Stimulated activated CD4-positive, alpha-beta T cell treated with anti-CD3 and anti-CD28 coated beads, Interleukin-15, amount 100 ng/mL, for 24 hours (primary cell): ENCODE data around the gene GNB5.
A peak's percentile ranks its signal among the peaks of the same experiment; 100 is the strongest.

Source experiments
- DNase-seq: peaks from one replicate; pipeline ENCODE4 v3.0.0-alpha.2; 2020

The GNB5 gene

GRCh38 chr15:52139599-52140462 is 51.4 kb downstream of the GNB5 start:
- DNase-seq, result peak; percentile 82

- no peak for DNase-seq
These were observed 53.5 kb downstream of the GNB5 start for GRCh38 chr15:52137432-52138357.

DNA sequence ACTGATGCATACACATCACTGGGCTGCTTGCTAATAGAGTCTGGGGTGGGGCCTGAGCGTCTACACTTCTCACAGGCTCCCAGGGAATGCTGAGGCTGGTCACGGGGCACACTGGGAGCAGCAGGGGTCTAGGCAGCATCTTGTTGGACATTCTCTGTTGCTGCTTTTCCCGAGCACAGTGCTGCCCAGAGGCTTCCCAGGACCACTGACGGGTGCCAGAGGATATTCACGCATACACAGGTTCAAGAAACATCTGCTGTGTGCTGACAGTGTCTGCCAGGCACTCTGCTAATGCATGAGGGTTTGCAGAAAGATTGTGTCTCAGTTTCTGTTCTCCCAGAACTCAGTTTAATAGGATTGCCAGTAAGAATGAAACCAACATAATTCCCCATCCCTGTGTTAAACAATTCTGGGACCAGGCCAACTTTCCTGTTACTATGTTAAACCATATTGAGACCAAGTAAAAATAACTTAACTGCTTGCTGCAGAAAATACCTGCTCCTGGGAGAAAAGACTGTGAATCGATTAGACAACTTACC is 54.7 kb downstream of the GNB5 start:
- no peak for DNase-seq

DNA sequence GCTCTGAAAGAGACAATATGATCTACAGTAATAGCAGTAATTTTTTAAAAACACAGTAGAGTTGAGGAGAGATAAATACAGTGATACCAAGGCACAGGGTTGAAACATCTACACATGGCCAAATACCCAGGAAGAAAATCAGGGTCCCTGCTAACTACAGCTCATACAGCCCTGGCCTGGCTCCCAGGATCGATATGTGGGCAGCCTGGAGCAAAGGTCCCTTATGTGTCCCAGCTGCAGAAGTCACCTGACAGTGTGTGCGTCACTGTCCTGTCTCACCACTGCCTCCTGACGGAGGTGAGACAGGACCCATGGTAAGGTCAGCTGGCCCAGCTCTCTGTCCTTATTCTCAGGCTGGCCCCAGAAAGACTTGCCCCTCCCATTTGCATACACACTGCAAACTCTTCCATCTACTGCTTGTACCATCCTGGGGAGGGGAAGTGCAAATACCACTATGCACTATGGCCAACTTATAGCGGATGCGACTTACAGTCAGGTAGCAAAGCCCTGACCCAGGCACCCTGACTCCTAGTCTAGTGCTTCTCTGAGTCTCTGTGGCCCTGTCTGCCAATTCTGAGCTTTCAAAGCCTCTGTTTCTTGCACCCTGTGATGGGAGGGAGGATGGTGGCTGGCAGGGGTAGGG is 56.6 kb downstream of the GNB5 start:
- DNase-seq, result no peak

DNA sequence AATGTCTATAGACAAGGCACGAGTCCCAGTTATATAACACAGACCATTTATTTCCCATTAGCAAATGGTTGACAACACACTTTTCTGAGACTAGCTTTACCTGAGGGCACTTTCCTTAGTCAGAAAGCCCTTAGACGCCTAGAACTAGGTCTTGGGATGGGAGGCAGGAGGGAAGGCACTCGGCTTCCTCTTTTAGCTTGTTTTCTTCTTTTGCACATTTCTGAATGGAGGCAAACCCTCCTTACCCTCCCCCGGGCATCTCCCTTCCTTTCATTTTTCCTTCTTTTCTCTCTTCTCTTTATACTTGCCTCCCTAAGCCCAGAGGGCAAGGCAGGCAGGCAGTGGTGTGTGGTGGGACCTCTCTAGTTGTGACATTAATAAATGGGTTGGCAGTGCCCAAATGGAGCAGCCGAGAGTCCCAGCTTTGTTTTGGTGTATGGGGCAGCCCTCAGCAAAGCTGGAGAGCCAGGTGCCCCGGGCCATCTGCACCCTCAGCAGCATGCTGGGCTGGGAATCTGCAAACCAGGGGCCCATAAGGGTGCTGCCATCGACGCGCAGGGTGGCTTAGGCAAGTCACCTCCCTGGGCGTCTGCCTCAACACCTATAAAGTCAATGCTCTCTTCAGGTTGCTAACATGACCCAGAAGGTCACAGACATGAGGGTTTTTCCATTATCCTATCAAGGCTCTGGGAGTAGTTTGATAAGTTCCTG is 57.5 kb downstream of the GNB5 start:
- DNase-seq, result no peak

DNA sequence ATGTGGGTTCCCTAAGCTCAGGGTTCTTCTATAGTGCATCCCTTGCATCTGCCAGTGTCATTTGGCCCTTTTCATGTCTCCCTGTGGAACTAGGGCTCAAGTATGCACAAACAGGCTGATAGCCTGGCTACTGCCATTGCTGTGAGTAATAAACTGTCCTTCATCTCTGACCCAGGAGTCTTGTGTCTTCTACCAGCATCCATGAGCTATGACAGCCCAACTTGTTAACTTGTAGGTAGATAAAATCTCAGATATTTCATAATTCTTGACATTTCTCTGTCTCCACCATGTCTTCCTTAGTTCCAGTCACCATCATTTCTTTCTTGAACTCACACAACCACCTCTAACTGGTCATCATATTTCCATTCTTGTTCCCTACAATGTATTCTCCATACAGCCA is 59.1 kb downstream of the GNB5 start:
- DNase-seq, result no peak

DNA sequence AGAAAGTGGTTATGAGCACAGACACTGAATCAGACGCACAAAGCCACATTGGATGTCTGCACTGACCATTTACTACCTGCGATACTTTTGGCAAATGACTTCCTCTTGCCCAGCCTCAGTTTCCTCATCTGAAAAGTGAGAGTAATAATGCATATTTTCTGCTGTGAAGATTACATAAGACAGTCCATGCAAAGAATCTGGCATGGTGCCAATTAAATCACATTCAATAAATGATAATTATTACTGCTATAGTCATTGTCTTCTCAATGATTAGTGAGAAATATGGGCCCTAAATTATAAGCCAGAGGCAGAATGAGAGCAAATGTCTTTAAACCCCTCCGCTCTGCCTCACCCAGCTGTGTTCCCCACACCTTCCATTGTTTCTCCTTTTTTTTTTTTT is 62.6 kb downstream of the GNB5 start:
- no peak for DNase-seq

- no peak for DNase-seq
These were observed 66.8 kb downstream of the GNB5 start for GRCh38 chr15:52124270-52124880.

DNA sequence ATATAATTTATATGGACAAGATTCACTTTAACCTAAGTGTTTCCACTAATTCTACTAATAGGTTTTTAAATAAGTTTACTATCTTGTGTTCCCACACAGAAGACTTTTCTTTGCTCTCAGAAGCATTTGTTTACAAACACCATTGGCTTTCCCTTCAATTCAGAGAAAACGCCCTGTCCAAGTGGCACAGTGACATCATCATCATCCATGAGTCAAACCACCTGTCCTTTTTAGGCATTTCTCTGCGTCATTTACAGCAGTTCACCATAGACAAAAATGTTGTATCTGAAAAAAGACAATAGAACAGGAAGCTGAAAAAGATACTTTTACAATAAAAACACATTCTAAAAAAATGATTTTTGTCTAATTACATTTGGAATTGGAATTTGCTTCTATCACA is 69.3 kb downstream of the GNB5 start:
- DNase-seq, result no peak

- DNase-seq, result no peak
These were observed 70.2 kb downstream of the GNB5 start for GRCh38 chr15:52121006-52121405.

- no peak for DNase-seq
These were observed 70.7 kb downstream of the GNB5 start for GRCh38 chr15:52120488-52120887.

GRCh38 chr15:52118969-52119749 is 72.0 kb downstream of the GNB5 start:
- DNase-seq, result no peak

DNA sequence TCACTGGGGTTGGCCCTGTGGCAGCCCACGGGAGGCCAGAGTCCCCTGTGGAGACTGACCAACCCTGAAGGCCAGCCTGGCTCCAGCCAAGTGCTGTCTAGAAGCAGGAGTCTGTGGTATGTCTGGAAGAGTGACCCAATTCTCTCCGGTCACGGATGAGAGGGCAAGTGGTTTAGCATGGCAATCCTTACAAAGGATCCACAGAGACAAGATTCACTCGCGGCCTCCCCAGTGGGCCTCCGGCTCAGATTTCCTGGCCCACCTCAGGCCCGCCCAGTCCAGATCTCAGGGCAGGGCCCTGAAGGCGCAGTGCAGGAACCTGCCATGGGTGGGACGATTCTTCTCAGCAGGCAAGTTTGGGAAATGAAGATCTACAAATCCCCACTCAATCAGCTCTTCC is 73.6 kb downstream of the GNB5 start:
- no peak for DNase-seq

DNA sequence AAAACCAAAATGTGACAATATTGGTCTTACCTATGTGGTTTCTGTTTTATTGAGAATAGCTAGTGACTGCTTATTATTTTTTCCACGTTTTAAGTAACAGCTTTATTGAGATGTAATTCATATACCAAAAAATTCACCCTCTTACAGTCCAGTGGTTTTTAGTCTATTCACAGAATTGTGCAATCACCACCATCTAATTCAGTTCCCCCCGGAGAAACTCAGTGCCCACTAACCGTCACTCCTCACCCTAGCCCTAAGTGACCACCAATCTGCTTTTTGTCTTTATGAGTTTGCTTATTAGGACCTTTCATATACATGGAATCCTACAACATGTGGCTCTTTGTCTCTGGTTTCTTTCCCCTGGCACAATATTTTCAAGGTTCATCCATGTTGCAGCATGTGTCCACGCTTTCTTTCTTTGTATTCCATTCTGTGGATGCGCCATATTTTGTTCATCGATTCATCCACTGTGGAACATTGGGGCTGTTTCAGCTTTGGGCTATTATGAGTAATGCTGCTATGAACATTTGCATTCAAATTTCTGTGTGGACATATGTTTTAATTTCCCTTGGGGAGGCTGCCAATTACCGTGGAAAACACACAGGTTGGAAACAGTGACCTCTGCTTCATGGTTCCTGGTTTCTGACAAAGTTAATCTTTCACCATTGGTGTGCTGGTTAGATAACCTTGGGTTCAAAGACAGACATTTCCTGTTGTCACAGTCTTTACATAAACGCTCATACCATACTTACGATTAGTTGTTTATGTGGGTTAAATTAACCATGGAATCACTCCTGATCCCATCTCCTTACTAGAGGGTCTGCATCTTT is 75.4 kb downstream of the GNB5 start:
- no peak for DNase-seq

- DNase-seq, result no peak
These were observed 76.7 kb downstream of the GNB5 start for GRCh38 chr15:52114261-52115055.

DNA sequence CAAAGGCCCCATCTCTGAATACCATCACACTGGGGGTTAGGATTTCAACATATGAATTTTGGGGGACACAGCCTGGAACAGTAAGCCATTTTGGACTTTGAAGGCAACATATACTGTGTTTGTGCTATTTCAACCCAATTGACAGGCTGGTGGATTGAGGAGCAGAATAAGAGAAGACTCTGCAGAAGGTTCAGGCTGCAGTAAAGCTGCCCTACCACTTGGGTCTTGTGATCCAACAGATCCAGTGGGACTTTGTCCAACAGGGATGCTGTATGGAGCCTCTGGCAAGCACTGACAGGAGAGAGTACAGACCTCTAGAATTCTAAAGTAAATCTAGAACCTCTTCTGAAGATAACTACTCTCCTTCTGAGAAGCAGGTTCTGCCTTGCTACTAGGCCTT is 77.5 kb downstream of the GNB5 start:
- DNase-seq, result no peak

DNA sequence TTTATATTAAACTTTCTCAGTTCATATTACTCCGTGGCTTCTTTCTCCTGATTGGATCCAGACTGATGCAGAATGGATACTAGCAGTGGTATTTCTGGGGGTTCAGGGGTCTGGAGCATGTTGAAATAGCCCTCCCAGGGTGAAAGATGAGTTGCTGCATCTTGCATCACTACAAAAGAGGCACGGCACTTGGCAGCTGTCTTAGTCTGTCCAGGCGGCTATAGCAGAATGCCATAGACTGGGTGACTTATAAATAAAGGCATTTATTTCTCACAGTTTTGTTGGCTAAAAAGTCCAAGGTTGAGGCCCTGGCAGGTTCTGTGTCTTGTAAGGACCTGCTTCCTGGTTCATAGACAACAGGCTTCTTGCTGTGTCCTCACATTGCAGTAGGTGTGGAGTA is 78.0 kb downstream of the GNB5 start:
- DNase-seq, result no peak

DNA sequence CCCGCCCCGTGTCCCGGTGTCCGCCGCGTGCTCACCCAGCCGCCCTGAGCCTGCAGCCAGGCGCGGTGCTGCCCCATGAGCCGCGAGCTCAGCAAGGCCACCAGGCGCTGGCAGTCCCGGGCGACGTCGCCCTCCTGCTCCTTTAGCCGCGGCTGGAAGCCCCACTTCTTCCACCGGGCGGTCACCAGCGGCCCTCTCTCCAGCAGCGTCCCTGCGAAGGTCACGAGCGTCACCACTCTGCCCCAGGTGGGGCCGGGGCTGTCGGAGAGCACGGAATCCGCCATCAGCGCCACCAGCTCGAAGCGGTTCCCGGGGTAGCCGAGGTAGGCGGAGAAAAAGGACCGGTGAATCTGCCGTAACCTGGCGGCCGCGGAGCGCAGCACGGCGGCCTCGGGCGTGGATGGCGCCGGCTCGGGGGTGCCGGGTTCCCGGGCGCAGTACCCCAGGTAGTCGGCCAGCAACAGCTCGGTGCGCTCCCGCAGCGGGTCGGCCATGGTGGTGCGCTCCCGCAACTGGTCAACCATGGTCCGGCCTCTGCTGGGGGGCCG is 78.9 kb downstream of the GNB5 start:
- DNase-seq, result peak; percentile 66
